Measurements from ENCODE around the gene MYLK. TPM values are rescaled to one million over a fixed set of nuclear protein-coding genes. Genes with fewer than 3 reads are reported as not detected.

The MYLK gene
- total and polyA plus RNA-seq, 9 of the 15 experiments (the other 6 are each of a cell fraction or from before 2014, with no cell fraction given), result 0.11 to 0.53 (median 0.18) TPM; not detected in 2

DNA sequence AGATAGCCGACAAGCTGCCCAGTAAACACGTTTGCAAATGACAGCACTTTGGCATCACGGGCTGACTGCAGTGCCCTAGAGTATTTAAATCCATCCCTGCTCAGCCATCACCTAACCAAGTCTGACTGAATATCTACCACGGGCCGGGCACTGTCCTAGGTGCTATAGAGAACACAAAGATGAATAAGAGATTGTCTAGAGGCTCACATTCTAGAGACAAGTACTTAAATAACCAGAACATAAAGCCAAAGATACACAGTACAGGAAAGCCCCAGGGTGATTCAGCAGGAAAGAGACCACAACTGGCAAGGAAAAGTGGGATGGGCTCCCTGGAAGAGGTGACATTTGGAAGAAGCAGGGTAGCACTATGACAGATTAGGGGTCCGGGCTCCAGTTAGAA lies 103.5 kb downstream of the MYLK start (continued):
- TF ChIP-seq, protein P1, sequence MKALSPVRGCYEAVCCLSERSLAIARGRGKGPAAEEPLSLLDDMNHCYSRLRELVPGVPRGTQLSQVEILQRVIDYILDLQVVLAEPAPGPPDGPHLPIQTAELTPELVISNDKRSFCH (CRISPR knock-in tag; IDR thresholded peaks at IDR 0.05), result no peak
- TF ChIP-seq, protein P1 (tag; IDR thresholded peaks at IDR 0.05), result no peak

DNA sequence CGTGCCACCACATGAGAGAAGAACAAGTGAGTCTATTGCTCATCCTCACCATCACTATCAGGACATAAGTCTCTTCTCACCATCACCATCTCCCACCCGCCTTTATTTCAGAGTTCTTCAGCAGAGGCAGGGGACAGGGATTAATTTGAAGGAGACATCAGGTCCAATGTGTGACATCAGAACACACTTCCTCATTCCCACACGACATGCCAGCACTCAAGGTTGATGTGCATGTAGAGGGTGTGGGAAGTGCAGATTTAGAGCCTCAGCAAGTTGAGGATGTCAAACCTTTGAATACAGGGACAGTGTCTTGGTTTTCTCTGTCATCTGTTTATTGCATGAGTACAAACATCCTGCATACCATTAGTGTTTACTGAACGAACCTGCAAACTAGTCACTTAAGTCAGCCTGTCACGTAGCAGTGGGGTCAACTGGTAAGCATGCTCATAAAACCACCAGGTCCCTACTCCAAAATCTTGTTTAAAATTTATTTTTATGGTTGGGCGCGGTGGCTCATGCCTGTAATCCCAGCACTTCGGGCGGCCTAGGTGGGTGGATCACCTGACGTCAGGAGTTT lies 104.4 kb downstream of the MYLK start:
- no peak for ATAC-seq
- intact Hi-C loops (cut with micrococcal nuclease) (no loop called here), in situ Hi-C loops (cut with MboI) (no loop called here)
- Histone ChIP-seq H2AFZ (ENCODE audit: low read depth, low read length) (no peak overlapping the region), H3K4me1 (replicated peaks in 1 of 2; ENCODE audit: control insufficient read depth in 2 of 2, insufficient read depth in 2 of 2, low read length in 2 of 2) (no peaks in the 10 kb centered on the region), H3K4me2 (ENCODE audit: insufficient read depth, low read length) (no peak overlapping the region), H3K27ac (ENCODE audit: extremely low read depth, low read depth, low read length) (no peak overlapping the region), H4K20me1 (replicated peaks; ENCODE audit: control insufficient read depth, insufficient read depth, low read length) (no peaks in the 10 kb centered on the region), H3K4me3 (no peak overlapping the region), H3K79me2 (ENCODE audit: control insufficient read depth, insufficient read depth, low read length) (no peaks in the 10 kb centered on the region), H3K36me3 (ENCODE audit: control insufficient read depth, insufficient read depth, low read length) (no peaks in the 10 kb centered on the region), H3K9me3 (replicated peaks; ENCODE audit: control insufficient read depth, insufficient read depth, low read depth, low read length) (no peaks in the 10 kb centered on the region), H3K9me1 (ENCODE audit: control insufficient read depth, insufficient read depth, low read length) (no peaks in the 10 kb centered on the region), H3K27me3 (ENCODE audit: control insufficient read depth in 2 of 2, insufficient read depth in 2 of 2, low read length in 2 of 2) (peaks cover 0 to 26% of the 10 kb centered on the region in 2 experiments; a peak in 2 of 5 replicates), H3K9ac (ENCODE audit: insufficient read depth in 1 of 2, low read depth in 2 of 2, low read length in 2 of 2) (no peak overlapping the region)
- ChIA-PET POLR2A (no interaction called here), CTCF (ENCODE audit: low intra/inter-chr PET ratio) (no interaction called here)
- DNase-seq (ENCODE audit: extremely low read depth in 1 of 4, low spot score in 3 of 4), result no peak
- no TSS peak for BruUV-seq (replicated peaks)
- FAIRE-seq, result no peak
- 0 out of 2 replicates have a peak, but pooled peaks have one; percentile 6 for TF ChIP-seq SPI1 (IDR thresholded peaks at IDR 0.05; ENCODE audit: borderline replicate concordance, low read depth, low read length)
- no peak for TF ChIP-seq CHCHD3 (CRISPR knock-in tag; IDR thresholded peaks at IDR 0.05)
- WGBS (ENCODE audit: insufficient coverage, low coverage, missing lambda C conversion rate), result 0% methylated on average over 10 of the region's 10 CpGs

Data from K562 (cell line).